ENCODE measurements around the gene ANKRD44.

ANKRD44 gene

GRCh38 chr2:197113275-197113711 is 197.3 kb downstream of the ANKRD44 start:
- DNase-seq (ENCODE audit: low read depth in 2 of 2), result no peak

- DNase-seq (ENCODE audit: low read depth in 2 of 2), result no peak
Measured at GRCh38 chr2:197109326-197109725, 201.3 kb downstream of the ANKRD44 start.

- no peak for DNase-seq (ENCODE audit: low read depth in 2 of 2)
Measured at GRCh38 chr2:197108758-197109157, 201.8 kb downstream of the ANKRD44 start.

GRCh38 chr2:197107291-197108269 is 203.0 kb downstream of the ANKRD44 start:
- DNase-seq (ENCODE audit: low read depth in 2 of 2), result no peak

- no peak for DNase-seq (ENCODE audit: low read depth in 2 of 2)
Measured at GRCh38 chr2:197103363-197103762, 207.2 kb downstream of the ANKRD44 start.

- no peak for DNase-seq (ENCODE audit: low read depth in 2 of 2)
Measured at GRCh38 chr2:197102231-197102630, 208.3 kb downstream of the ANKRD44 start.

GRCh38 chr2:197101519-197101918 is 209.1 kb downstream of the ANKRD44 start:
- no peak for DNase-seq (ENCODE audit: low read depth in 2 of 2)

- no peak for DNase-seq (ENCODE audit: low read depth in 2 of 2)
Measured at GRCh38 chr2:197097578-197098366, 212.8 kb downstream of the ANKRD44 start.

GRCh38 chr2:197096649-197097048 is 213.9 kb downstream of the ANKRD44 start:
- no peak for DNase-seq (ENCODE audit: low read depth in 2 of 2)

- no peak for DNase-seq (ENCODE audit: low read depth in 2 of 2)
Measured at GRCh38 chr2:197092431-197092830, 218.1 kb downstream of the ANKRD44 start.

GRCh38 chr2:197090742-197091367 is 219.7 kb downstream of the ANKRD44 start:
- no peak for DNase-seq (ENCODE audit: low read depth in 2 of 2)

GRCh38 chr2:197089655-197090054 is 220.9 kb downstream of the ANKRD44 start:
- no peak for DNase-seq (ENCODE audit: low read depth in 2 of 2)

GRCh38 chr2:197088694-197089093 is 221.9 kb downstream of the ANKRD44 start:
- no peak for DNase-seq (ENCODE audit: low read depth in 2 of 2)

GRCh38 chr2:197086500-197086899 is 224.1 kb downstream of the ANKRD44 start:
- DNase-seq (ENCODE audit: low read depth in 2 of 2), result no peak

- no peak for DNase-seq (ENCODE audit: low read depth in 2 of 2)
Measured at GRCh38 chr2:197085665-197086064, 224.9 kb downstream of the ANKRD44 start.

GRCh38 chr2:197081294-197081693 is 229.3 kb downstream of the ANKRD44 start:
- no peak for DNase-seq (ENCODE audit: low read depth in 2 of 2)

GRCh38 chr2:197080578-197081216 is 229.9 kb downstream of the ANKRD44 start:
- no peak for DNase-seq (ENCODE audit: low read depth in 2 of 2)

GRCh38 chr2:197079832-197080555 is 230.6 kb downstream of the ANKRD44 start:
- DNase-seq (ENCODE audit: low read depth in 2 of 2), result no peak

- DNase-seq (ENCODE audit: low read depth in 2 of 2), result no peak
Measured at GRCh38 chr2:197079414-197079813, 231.2 kb downstream of the ANKRD44 start.

GRCh38 chr2:197078535-197078934 is 232.0 kb downstream of the ANKRD44 start:
- DNase-seq (ENCODE audit: low read depth in 2 of 2), result no peak

GRCh38 chr2:197077336-197077735 is 233.2 kb downstream of the ANKRD44 start:
- DNase-seq (ENCODE audit: low read depth in 2 of 2), result no peak
